MM.1S (cell line): ENCODE data around the gene WDR88.

ENCODE experiments used
- DNase-seq: peaks from one replicate; pipeline ENCODE4 v3.0.0-alpha.2; 2015
- H2AFZ ChIP-seq: fragments of 300-600 bp; sonication (generic); 2 replicates; pipeline ENCODE4 v1.6.0; 2016; ENCODE audit warnings: antibody characterized with exemption, low read length
- H3F3A ChIP-seq: fragments of 300-600 bp; sonication (generic); 2 replicates; pipeline ENCODE4 v1.6.1; 2016; ENCODE audit warnings: mild to moderate bottlenecking, antibody characterized with exemption, low read length, moderate library complexity, mixed read lengths; ENCODE audit not compliant: insufficient read depth
- H3K27ac ChIP-seq: fragments of 300-600 bp; sonication (generic); 2 replicates; pipeline ENCODE4 v1.5.1; 2016; ENCODE audit warnings: mild to moderate bottlenecking, low read length
- H3K27me3 ChIP-seq: fragments of 300-600 bp; sonication (generic); replicated peaks from 2 replicates; pipeline ENCODE4 v1.6.0; 2016; ENCODE audit warnings: low read length; ENCODE audit not compliant: insufficient read depth
- H3K36me3 ChIP-seq: fragments of 300-600 bp; sonication (generic); replicated peaks from 2 replicates; pipeline ENCODE4 v1.6.1; 2016; ENCODE audit warnings: mild to moderate bottlenecking, low read length, mixed read lengths; ENCODE audit not compliant: insufficient read depth
- H3K4me1 ChIP-seq: fragments of 300-600 bp; sonication (generic); 2 replicates; pipeline ENCODE4 v1.6.1; 2016; ENCODE audit warnings: low read length, mixed read lengths
- H3K4me2 ChIP-seq: fragments of 300-600 bp; sonication (generic); 2 replicates; pipeline ENCODE4 v1.6.0; 2016; ENCODE audit warnings: low read depth, low read length
- H3K4me3 ChIP-seq: fragments of 300-600 bp; sonication (generic); 2 replicates; pipeline ENCODE4 v1.5.1; 2016; ENCODE audit warnings: low read length, mixed read lengths
- H3K79me2 ChIP-seq: fragments of 300-600 bp; sonication (generic); 2 replicates; pipeline ENCODE4 v1.6.1; 2016; ENCODE audit warnings: mixed run types, low read length, mixed read lengths
- H3K9ac ChIP-seq: fragments of 300-600 bp; sonication (generic); 2 replicates; pipeline ENCODE4 v1.6.1; 2016; ENCODE audit warnings: low read length, mixed read lengths
- H3K9me2 ChIP-seq: fragments of 300-600 bp; sonication (generic); replicated peaks from 2 replicates; pipeline ENCODE4 v1.6.1; 2016; ENCODE audit warnings: mild to moderate bottlenecking, low read length, mixed read lengths; ENCODE audit not compliant: insufficient read depth
- H3K9me3 ChIP-seq: fragments of 300-600 bp; sonication (generic); replicated peaks from 2 replicates; pipeline ENCODE4 v1.6.1; 2016; ENCODE audit warnings: mild to moderate bottlenecking, low read length, mixed read lengths; ENCODE audit not compliant: insufficient read depth
- H4K20me1 ChIP-seq: fragments of 300-600 bp; sonication (generic); 2 replicates; pipeline ENCODE4 v1.6.1; 2016; ENCODE audit warnings: mild to moderate bottlenecking, low read length, moderate library complexity, mixed read lengths; ENCODE audit not compliant: insufficient read depth
- EZH2 ChIP-seq: fragments of 300-600 bp; sonication (generic); optimal IDR thresholded peaks from 2 replicates; pipeline ENCODE3; 2017; ENCODE audit warnings: low read depth, mild to moderate bottlenecking, antibody characterized with exemption, low read length, mixed read lengths
- EZH2phosphoT487 ChIP-seq: fragments of 300-600 bp; sonication (generic); IDR thresholded peaks from 2 replicates; pipeline ENCODE4 v1.6.1; 2018; ENCODE audit warnings: antibody characterized with exemption, low read length
- TF ChIP-seq, protein P1 (sequence below): fragments of 300-600 bp; sonication (generic); IDR thresholded peaks from 2 replicates; pipeline ENCODE4 v1.5.1; 2016; ENCODE audit warnings: antibody characterized with exemption, low read length, mixed read lengths

The WDR88 gene

DNA sequence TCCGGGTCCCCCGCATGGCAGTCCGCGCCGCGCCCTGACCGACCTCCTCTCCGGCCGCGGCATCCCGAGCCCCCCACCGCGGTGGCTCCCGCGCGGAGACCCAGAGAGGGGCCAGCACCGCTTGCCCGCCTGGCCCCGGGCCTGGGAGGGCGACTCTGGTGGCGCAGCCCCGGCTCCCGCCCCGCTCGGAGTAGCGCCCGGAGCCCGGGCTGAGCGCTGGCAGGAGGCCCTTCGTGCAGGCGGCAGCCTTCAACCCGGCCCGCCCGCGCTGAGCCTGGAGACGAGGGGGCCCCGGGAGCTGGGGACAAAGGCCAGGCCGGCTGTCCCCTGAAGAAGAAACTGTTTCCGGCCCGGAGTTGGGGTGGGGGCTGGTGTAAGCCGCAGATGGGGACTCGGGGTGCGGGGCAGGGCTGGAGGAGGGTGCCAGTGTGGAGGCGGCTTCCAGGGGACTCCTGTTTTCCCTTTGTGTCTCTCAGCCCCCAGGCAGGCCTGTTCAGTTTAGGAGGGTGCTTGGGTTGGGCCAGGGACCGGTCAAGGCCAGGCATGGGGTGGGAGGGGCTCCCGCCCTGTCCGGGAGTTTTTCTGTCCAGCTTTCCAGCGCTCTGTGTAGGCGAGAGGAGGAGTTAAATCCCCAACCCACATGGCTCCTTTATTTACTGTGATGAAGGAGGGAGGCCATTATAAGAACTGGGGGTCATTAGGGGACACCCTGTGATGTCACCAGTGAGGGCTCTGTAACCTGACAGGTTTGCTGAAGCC, 63.2 kb downstream of the WDR88 start:
- TF ChIP-seq EZH2phosphoT487 (no peak), EZH2 (no peak)
- TF ChIP-seq, protein P1, sequence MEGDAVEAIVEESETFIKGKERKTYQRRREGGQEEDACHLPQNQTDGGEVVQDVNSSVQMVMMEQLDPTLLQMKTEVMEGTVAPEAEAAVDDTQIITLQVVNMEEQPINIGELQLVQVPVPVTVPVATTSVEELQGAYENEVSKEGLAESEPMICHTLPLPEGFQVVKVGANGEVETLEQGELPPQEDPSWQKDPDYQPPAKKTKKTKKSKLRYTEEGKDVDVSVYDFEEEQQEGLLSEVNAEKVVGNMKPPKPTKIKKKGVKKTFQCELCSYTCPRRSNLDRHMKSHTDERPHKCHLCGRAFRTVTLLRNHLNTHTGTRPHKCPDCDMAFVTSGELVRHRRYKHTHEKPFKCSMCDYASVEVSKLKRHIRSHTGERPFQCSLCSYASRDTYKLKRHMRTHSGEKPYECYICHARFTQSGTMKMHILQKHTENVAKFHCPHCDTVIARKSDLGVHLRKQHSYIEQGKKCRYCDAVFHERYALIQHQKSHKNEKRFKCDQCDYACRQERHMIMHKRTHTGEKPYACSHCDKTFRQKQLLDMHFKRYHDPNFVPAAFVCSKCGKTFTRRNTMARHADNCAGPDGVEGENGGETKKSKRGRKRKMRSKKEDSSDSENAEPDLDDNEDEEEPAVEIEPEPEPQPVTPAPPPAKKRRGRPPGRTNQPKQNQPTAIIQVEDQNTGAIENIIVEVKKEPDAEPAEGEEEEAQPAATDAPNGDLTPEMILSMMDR: no peak
- Histone ChIP-seq H3K9ac (no peak overlapping the region), H3K9me2 (no peaks in the 10 kb centered on the region), H4K20me1 (no peaks in the 10 kb centered on the region), H3K27ac (no peak overlapping the region), H3K9me3 (no peaks in the 10 kb centered on the region), H3K79me2 (no peaks in the 10 kb centered on the region), H3K27me3 (peaks cover 33% of the 10 kb centered on the region), H3K36me3 (no peaks in the 10 kb centered on the region), H3K4me1 (no peaks in the 10 kb centered on the region), H3K4me2 (peak overlapping the region; percentile 27; the same call in 1 of the 2 replicates), H3F3A (no peaks in the 10 kb centered on the region), H3K4me3 (peak overlapping the region; percentile 20), H2AFZ (no peak overlapping the region)
- no peak for DNase-seq

DNA sequence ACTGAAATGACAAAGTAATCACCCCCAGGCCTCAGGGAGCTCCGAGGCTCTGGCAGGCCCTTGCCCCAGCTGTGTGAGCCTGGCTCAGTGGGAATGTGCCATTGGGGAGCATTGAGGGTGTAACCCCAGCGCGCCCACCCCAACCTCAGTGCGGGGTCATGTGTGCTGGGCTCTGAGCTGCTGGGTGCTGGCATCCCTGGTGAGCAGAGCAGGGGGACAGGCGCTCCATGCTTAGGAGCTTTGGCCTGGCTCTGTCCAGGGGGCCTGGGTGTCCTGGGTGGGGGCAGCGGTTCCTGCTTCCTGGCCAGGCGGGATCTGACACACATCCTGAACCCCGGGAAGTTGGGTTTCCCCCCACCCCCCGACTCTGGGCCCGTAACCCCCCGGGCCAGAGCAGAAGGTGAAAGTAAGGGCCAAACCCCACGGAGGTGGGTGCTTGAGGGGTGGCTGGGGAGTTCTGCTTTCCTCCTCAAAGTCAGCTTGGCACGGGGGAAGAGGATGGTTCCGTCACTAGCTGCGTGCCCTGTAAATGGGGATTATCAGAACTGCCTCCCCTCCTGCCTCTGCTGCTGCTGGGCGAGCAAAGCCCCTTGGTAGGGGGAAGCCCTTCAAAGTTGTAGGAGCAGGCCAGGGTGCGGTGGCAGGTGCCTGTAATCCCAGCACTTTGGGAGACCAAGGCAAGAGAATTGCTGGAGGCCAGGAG, 63.9 kb downstream of the WDR88 start:
- Histone ChIP-seq H3K4me2 (peak overlapping the region; percentile 27; the same call in 1 of the 2 replicates), H2AFZ (no peak overlapping the region), H4K20me1 (no peaks in the 10 kb centered on the region), H3K9ac (no peak overlapping the region), H3K4me3 (no peak overlapping the region), H3K27me3 (peaks cover 26% of the 10 kb centered on the region), H3K4me1 (no peaks in the 10 kb centered on the region), H3K79me2 (no peaks in the 10 kb centered on the region), H3K36me3 (no peaks in the 10 kb centered on the region), H3K9me3 (no peaks in the 10 kb centered on the region), H3K9me2 (no peaks in the 10 kb centered on the region), H3K27ac (no peak overlapping the region), H3F3A (no peaks in the 10 kb centered on the region)
- DNase-seq: no peak
- TF ChIP-seq EZH2phosphoT487 (no peak), EZH2 (no peak)
- TF ChIP-seq, protein P1: no peak

DNA sequence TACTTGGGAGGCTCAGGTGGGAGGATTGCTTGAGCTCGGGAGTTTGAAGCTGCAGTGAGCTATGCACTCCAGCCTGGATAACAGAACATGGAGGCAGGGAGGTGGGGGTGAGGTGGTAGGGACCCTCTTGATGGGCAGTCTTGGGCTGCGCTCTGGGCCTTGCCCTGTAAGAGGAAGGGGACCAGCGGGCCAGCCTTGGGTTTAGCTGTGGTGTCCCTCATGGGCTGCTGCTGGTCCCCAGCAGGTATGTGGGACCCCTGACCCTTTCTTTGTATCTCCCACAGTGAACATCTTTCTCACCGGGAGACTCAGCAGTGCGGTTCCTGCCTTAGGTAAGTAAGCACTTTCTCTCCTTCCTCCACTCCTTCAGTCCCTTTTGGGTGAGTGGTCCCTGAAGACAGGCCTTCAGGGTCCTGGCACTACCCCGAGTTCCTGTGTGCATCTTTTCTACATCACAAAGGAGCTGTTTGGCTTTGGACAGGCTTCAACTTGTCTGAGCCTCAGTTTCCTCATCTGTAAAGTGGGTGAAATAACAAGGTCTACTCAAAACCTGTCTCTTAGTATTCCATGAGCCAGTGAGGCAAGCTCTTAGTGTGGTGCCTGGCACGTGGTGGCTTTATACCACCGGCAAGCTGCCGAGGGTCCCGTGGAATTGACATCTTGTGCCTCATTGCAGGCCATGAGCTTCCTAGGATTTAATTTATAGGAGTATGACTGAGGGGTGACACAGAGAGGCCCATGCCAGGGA, 64.7 kb downstream of the WDR88 start:
- no peaks in the 10 kb centered on the region for H3K4me1 ChIP-seq
- H3K4me2 ChIP-seq: peak overlapping the region; percentile 50; the same call in 1 of the 2 replicates
- H3K36me3 ChIP-seq: no peaks in the 10 kb centered on the region
- H4K20me1 ChIP-seq: no peaks in the 10 kb centered on the region
- H3K9me2 ChIP-seq: no peaks in the 10 kb centered on the region
- H3K79me2 ChIP-seq: no peaks in the 10 kb centered on the region
- no peak overlapping the region for H3K9ac ChIP-seq
- H3F3A ChIP-seq: no peaks in the 10 kb centered on the region
- peak overlapping the region; percentile 67; the same call in 1 of the 2 replicates for H2AFZ ChIP-seq
- no peak for TF ChIP-seq EZH2phosphoT487
- TF ChIP-seq, protein P1: no peak
- TF ChIP-seq EZH2: no peak
- H3K27ac ChIP-seq: no peak overlapping the region
- H3K27me3 ChIP-seq: peaks cover 22% of the 10 kb centered on the region
- no peak overlapping the region for H3K4me3 ChIP-seq
- no peak for DNase-seq
- H3K9me3 ChIP-seq: no peaks in the 10 kb centered on the region
